Measurements from ENCODE around the gene EPS8. TPM values are rescaled to one million over a fixed set of nuclear protein-coding genes. Genes with fewer than 3 reads are reported as not detected.

EPS8 gene
- polyA plus RNA-seq, 1 of the 3 experiments (the other 2 are of a cell fraction), result 19.8 TPM

DNA sequence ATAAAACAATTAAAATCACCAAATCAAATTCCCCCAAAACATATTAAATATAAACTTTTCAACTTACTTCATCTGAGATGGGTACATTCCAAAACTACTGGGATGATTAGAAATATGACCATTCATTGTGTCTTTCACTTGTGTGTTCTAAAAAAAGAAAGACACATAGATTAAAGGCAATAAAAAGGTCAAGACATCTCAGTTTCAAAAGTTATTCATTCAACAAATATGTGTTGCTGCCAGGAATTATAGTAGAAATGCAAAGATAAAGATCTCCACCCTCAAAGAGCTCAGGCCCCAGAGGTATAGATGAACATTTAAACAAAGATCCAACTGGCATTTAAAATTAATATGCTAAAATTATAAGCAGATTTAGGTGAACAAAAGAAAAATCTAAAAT lies 106.4 kb downstream of the EPS8 start:
- POLR2A ChIA-PET, result no interaction called here
- no peak overlapping the region for H3K4me3 ChIP-seq (ENCODE audit: low read depth in 2 of 2, low read length in 1 of 2)
- peaks cover 26% of the 10 kb centered on the region for H3K79me2 ChIP-seq (ENCODE audit: insufficient read depth)
- peaks cover 0 to 16% of the 10 kb centered on the region in 2 experiments for H3K36me3 ChIP-seq (replicated peaks in 1 of 2; ENCODE audit: control insufficient read depth in 1 of 2, insufficient read depth in 2 of 2, low read length in 1 of 2)
- H3K9me3 ChIP-seq, result no peaks in the 10 kb centered on the region
- 0 out of 4 replicates have a peak overlapping the region, but pooled peaks of 1 of the 2 experiments have one; percentile 6 for H3K27ac ChIP-seq (ENCODE audit: low read depth in 2 of 2, low read length in 1 of 2)
- no peak overlapping the region for H2AFZ ChIP-seq (ENCODE audit: low read depth)
- CTCF ChIA-PET, result no interaction called here
- peaks cover 20% of the 10 kb centered on the region for H3F3A ChIP-seq (replicated peaks; ENCODE audit: insufficient read depth)
- peak overlapping the region; percentile 16; the same call in 1 of the 2 replicates for H3K4me2 ChIP-seq
- DNase-seq, result no peak
- no peak overlapping the region for H3K9ac ChIP-seq
- no peaks in the 10 kb centered on the region for H3K27me3 ChIP-seq (ENCODE audit: insufficient read depth)
- peaks cover 0 to 8% of the 10 kb centered on the region in 2 experiments; a peak in 2 of 4 replicates for H3K4me1 ChIP-seq (ENCODE audit: control insufficient read depth in 1 of 2, insufficient read depth in 2 of 2, low read depth in 1 of 2, low read length in 1 of 2)
- TF ChIP-seq TCF12 (IDR thresholded peaks at IDR 0.05) (peak; percentile 78), SMC3 (IDR thresholded peaks at IDR 0.05; ENCODE audit: low read depth, low read length) (no peak), FOXM1 (IDR thresholded peaks at IDR 0.05; ENCODE audit: low read depth) (peak; percentile 56; the same call in 1 of the 2 replicates), MXI1 (IDR thresholded peaks at IDR 0.05; ENCODE audit: low read depth, low read length) (no peak), MEF2A (IDR thresholded peaks at IDR 0.05; ENCODE audit: borderline replicate concordance, low read depth) (peak; percentile 84), NRF1 (IDR thresholded peaks at IDR 0.05; ENCODE audit: low read depth, low read length) (no peak), RXRA (IDR thresholded peaks at IDR 0.05; ENCODE audit: borderline replicate concordance, low read depth) (peak; percentile 85), TEAD4 (IDR thresholded peaks at IDR 0.05; ENCODE audit: borderline replicate concordance, insufficient read depth) (peak; percentile 56; the same call in 1 of the 2 replicates), FOSL2 (IDR thresholded peaks at IDR 0.05; ENCODE audit: borderline replicate concordance, low read depth) (peak; percentile 30; the same call in 1 of the 2 replicates), JUND (IDR thresholded peaks at IDR 0.05) (peak; percentile 77), RFX5 (IDR thresholded peaks at IDR 0.05; ENCODE audit: low read length) (no peak), FOXJ3 (CRISPR knock-in tag; IDR thresholded peaks at IDR 0.05) (no peak), EP300 (IDR thresholded peaks at IDR 0.05; ENCODE audit: borderline replicate concordance in 1 of 2, low read depth in 1 of 2, low read length in 1 of 2) (peak in 1 of 2 experiments; percentile 72; a peak in 1 of 4 replicates)
- TF ChIP-seq, protein P1, sequence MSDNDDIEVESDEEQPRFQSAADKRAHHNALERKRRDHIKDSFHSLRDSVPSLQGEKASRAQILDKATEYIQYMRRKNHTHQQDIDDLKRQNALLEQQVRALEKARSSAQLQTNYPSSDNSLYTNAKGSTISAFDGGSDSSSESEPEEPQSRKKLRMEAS (IDR thresholded peaks at IDR 0.05; ENCODE audit: low read depth), result no peak
- TF ChIP-seq, protein P2, sequence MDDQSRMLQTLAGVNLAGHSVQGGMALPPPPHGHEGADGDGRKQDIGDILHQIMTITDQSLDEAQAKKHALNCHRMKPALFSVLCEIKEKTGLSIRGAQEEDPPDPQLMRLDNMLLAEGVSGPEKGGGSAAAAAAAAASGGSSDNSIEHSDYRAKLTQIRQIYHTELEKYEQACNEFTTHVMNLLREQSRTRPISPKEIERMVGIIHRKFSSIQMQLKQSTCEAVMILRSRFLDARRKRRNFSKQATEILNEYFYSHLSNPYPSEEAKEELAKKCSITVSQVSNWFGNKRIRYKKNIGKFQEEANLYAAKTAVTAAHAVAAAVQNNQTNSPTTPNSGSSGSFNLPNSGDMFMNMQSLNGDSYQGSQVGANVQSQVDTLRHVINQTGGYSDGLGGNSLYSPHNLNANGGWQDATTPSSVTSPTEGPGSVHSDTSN (IDR thresholded peaks at IDR 0.05), result peak; percentile 69
- TF ChIP-seq, protein P3, sequence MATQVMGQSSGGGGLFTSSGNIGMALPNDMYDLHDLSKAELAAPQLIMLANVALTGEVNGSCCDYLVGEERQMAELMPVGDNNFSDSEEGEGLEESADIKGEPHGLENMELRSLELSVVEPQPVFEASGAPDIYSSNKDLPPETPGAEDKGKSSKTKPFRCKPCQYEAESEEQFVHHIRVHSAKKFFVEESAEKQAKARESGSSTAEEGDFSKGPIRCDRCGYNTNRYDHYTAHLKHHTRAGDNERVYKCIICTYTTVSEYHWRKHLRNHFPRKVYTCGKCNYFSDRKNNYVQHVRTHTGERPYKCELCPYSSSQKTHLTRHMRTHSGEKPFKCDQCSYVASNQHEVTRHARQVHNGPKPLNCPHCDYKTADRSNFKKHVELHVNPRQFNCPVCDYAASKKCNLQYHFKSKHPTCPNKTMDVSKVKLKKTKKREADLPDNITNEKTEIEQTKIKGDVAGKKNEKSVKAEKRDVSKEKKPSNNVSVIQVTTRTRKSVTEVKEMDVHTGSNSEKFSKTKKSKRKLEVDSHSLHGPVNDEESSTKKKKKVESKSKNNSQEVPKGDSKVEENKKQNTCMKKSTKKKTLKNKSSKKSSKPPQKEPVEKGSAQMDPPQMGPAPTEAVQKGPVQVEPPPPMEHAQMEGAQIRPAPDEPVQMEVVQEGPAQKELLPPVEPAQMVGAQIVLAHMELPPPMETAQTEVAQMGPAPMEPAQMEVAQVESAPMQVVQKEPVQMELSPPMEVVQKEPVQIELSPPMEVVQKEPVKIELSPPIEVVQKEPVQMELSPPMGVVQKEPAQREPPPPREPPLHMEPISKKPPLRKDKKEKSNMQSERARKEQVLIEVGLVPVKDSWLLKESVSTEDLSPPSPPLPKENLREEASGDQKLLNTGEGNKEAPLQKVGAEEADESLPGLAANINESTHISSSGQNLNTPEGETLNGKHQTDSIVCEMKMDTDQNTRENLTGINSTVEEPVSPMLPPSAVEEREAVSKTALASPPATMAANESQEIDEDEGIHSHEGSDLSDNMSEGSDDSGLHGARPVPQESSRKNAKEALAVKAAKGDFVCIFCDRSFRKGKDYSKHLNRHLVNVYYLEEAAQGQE (IDR thresholded peaks at IDR 0.05; ENCODE audit: low read depth, low read length), result no peak
- TF ChIP-seq, protein P4, sequence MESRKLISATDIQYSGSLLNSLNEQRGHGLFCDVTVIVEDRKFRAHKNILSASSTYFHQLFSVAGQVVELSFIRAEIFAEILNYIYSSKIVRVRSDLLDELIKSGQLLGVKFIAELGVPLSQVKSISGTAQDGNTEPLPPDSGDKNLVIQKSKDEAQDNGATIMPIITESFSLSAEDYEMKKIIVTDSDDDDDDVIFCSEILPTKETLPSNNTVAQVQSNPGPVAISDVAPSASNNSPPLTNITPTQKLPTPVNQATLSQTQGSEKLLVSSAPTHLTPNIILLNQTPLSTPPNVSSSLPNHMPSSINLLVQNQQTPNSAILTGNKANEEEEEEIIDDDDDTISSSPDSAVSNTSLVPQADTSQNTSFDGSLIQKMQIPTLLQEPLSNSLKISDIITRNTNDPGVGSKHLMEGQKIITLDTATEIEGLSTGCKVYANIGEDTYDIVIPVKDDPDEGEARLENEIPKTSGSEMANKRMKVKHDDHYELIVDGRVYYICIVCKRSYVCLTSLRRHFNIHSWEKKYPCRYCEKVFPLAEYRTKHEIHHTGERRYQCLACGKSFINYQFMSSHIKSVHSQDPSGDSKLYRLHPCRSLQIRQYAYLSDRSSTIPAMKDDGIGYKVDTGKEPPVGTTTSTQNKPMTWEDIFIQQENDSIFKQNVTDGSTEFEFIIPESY (IDR thresholded peaks at IDR 0.05; ENCODE audit: borderline replicate concordance, low read depth), result no peak
- TF ChIP-seq, protein P5, sequence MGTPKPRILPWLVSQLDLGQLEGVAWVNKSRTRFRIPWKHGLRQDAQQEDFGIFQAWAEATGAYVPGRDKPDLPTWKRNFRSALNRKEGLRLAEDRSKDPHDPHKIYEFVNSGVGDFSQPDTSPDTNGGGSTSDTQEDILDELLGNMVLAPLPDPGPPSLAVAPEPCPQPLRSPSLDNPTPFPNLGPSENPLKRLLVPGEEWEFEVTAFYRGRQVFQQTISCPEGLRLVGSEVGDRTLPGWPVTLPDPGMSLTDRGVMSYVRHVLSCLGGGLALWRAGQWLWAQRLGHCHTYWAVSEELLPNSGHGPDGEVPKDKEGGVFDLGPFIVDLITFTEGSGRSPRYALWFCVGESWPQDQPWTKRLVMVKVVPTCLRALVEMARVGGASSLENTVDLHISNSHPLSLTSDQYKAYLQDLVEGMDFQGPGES (IDR thresholded peaks at IDR 0.05; ENCODE audit: low read depth, low read length), result no peak
- TF ChIP-seq, protein P6, sequence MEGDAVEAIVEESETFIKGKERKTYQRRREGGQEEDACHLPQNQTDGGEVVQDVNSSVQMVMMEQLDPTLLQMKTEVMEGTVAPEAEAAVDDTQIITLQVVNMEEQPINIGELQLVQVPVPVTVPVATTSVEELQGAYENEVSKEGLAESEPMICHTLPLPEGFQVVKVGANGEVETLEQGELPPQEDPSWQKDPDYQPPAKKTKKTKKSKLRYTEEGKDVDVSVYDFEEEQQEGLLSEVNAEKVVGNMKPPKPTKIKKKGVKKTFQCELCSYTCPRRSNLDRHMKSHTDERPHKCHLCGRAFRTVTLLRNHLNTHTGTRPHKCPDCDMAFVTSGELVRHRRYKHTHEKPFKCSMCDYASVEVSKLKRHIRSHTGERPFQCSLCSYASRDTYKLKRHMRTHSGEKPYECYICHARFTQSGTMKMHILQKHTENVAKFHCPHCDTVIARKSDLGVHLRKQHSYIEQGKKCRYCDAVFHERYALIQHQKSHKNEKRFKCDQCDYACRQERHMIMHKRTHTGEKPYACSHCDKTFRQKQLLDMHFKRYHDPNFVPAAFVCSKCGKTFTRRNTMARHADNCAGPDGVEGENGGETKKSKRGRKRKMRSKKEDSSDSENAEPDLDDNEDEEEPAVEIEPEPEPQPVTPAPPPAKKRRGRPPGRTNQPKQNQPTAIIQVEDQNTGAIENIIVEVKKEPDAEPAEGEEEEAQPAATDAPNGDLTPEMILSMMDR (IDR thresholded peaks at IDR 0.05), result no peak
- TF ChIP-seq, protein P7, sequence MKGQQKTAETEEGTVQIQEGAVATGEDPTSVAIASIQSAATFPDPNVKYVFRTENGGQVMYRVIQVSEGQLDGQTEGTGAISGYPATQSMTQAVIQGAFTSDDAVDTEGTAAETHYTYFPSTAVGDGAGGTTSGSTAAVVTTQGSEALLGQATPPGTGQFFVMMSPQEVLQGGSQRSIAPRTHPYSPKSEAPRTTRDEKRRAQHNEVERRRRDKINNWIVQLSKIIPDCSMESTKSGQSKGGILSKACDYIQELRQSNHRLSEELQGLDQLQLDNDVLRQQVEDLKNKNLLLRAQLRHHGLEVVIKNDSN (IDR thresholded peaks at IDR 0.05; ENCODE audit: borderline replicate concordance, low read depth), result no peak
- H4K20me1 ChIP-seq (ENCODE audit: insufficient read depth), result no peaks in the 10 kb centered on the region
- no peaks in the 10 kb centered on the region; the same call in 1 of the 2 replicates for H3K9me2 ChIP-seq

Measured in SK-N-SH (cell line).